Measurements from ENCODE around the gene ZMIZ1.

The ZMIZ1 gene

DNA sequence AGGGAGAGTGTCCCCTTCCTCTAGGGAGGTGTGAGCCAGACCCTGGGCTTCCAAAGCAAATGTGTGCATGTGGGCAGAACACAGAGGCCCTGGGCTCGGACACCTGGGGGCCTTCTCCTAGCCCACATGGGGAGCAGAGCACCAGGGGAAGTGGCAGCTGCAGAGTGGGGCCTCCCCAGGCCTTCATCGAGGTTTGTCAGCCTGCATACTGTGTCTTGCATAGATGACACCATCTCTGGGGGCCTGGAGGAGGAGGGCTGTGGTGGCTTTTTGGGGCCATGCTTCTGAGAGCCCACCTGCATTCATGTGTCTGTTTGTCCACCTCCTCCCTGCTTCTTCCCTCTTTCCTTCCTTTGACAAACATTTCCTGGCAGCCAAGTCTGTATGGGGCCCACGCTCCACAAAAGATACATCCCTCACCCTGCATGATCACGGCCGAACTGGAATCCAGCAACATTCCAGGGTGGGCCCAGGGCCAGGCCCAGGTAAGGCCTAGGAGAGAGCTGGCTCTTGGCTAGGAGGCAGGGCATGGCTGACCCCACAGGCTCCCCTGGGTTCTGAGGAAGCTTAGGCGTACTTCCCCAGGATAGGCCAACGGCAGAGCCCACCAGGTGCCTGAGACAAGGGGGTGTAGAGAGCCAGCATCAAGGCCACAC lies 79.2 kb downstream of the ZMIZ1 start:
- H3K27me3 ChIP-seq (ENCODE audit: insufficient read depth, low read depth, severe bottlenecking), result no peaks in the 10 kb centered on the region
- no peaks in the 10 kb centered on the region for H3K9me3 ChIP-seq (ENCODE audit: severe bottlenecking)
- TF ChIP-seq, protein P1, sequence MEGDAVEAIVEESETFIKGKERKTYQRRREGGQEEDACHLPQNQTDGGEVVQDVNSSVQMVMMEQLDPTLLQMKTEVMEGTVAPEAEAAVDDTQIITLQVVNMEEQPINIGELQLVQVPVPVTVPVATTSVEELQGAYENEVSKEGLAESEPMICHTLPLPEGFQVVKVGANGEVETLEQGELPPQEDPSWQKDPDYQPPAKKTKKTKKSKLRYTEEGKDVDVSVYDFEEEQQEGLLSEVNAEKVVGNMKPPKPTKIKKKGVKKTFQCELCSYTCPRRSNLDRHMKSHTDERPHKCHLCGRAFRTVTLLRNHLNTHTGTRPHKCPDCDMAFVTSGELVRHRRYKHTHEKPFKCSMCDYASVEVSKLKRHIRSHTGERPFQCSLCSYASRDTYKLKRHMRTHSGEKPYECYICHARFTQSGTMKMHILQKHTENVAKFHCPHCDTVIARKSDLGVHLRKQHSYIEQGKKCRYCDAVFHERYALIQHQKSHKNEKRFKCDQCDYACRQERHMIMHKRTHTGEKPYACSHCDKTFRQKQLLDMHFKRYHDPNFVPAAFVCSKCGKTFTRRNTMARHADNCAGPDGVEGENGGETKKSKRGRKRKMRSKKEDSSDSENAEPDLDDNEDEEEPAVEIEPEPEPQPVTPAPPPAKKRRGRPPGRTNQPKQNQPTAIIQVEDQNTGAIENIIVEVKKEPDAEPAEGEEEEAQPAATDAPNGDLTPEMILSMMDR (IDR thresholded peaks at IDR 0.05; ENCODE audit: low read depth, low read length), result no peak
- no peak for DNase-seq
- H3K36me3 ChIP-seq, result no peaks in the 10 kb centered on the region
- no peak overlapping the region; the same call in 1 of the 2 replicates for H3K27ac ChIP-seq
- H3K4me3 ChIP-seq (ENCODE audit: low read depth, low read length), result no peak overlapping the region

DNA sequence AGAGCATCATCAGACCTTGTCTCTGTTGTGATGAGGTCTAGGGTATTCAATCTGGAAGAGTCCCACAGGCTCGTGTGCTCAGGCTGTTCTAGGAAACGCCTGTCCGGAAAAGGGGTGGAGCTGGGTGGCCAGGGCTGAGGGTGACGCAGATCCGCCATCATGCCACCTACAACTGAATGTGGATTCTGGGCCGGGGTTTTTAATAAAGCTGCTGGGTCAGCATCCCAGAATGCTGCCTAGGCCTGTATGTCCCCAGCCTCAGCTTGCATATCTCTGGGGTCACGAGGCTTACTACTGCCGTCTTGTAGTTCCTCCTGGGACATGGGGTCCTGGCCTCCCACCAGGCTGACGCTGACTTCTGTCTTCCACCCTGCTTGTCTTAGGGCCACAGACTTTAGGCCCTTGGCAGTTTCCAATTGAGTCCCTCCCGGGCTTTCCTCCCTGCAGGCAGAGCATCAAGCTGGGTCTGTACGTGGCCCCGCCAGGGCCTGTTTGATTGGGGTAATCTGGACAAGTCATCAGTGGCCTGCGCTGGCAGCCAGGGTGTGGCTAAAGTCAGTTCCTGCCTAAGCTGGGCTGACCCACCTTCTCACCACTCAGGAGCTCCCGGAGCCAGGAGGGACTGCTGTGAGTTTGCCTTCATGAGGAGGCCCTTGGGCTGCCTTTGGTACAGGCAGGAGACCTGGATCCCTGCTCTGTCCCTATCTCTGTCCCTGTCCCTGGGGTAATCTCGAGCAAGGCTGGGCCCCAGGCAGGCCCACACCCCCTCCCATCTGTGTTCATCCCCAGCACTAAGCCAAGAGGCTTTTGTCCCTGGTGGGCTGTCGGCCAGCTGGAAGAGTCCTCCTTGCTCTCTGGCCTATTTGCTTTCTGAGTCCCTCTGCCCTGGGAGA lies 79.9 kb downstream of the ZMIZ1 start:
- Histone ChIP-seq H3K27me3 (ENCODE audit: insufficient read depth, low read depth, severe bottlenecking) (no peaks in the 10 kb centered on the region), H3K9me3 (ENCODE audit: severe bottlenecking) (no peaks in the 10 kb centered on the region), H3K27ac (peak overlapping the region; percentile 60), H3K36me3 (no peaks in the 10 kb centered on the region), H3K4me3 (ENCODE audit: low read depth, low read length) (no peak overlapping the region)
- TF ChIP-seq, protein P1 (IDR thresholded peaks at IDR 0.05; ENCODE audit: low read depth, low read length), result no peak
- DNase-seq, result peak; percentile 85

DNA sequence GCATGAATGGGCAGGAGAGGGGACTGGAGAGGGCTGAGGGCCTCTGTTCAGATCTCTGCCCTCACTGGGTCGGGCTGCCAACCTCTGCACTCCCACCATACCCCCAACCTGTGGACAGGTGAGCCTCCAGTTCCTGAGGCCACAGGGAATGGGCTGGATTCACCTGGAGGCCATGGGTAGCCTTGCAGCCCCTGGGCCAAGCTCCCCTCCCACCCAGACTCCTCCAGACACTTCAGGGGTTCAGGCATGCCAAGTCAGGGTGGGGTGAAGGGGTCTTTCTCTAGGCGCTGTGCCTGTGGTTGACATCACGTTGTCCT lies 80.5 kb downstream of the ZMIZ1 start:
- TF ChIP-seq, protein P1 (IDR thresholded peaks at IDR 0.05; ENCODE audit: low read depth, low read length), result 0 out of 2 replicates have a peak, but pooled peaks have one; percentile 10
- Histone ChIP-seq H3K27me3 (ENCODE audit: insufficient read depth, low read depth, severe bottlenecking) (no peaks in the 10 kb centered on the region), H3K27ac (peak overlapping the region; percentile 60), H3K9me3 (ENCODE audit: severe bottlenecking) (no peaks in the 10 kb centered on the region), H3K36me3 (no peaks in the 10 kb centered on the region), H3K4me3 (ENCODE audit: low read depth, low read length) (no peak overlapping the region)
- DNase-seq, result no peak

DNA sequence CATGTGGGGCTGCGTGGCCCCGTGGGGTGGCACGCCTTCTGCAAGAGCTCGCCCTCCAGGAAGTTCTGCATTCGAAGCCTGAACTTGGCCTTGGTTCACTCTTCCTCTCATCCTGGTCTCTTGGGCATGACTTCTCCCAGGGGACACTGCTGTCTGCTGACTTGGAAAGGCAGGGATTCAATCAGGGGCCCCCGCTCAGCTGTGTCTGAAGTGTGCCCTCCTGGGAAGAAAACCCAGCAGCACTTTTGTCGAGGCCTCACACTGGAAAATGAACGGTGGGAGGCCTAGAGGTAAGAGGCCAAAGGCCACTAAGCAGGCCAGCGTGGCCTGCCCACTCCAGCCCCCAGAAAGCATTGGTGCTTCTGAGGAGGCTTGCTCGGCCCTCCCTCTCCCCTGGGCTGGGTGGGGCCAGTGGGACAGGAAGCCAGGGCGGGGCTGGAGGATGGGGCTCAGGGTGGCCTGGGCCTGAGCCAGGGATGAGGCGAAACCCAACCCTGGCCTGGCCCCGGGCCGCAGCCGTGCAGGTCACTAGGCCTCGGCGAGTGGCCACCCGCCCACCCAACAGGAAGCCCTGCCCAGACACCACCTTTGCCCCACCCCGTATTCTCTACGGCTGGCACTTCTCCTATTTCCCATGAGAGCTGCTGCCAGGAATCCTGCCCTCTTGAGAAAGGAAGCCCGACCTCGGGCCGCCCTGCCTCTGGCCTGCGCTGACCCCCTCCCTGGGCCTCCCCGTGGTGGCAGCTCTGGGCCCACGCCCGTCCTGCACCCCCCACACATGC lies 81.1 kb downstream of the ZMIZ1 start:
- peak overlapping the region; percentile 60 for H3K27ac ChIP-seq
- DNase-seq, result peak; percentile 54
- H3K36me3 ChIP-seq, result no peaks in the 10 kb centered on the region
- no peak overlapping the region for H3K4me3 ChIP-seq (ENCODE audit: low read depth, low read length)
- TF ChIP-seq, protein P1 (IDR thresholded peaks at IDR 0.05; ENCODE audit: low read depth, low read length), result no peak
- no peaks in the 10 kb centered on the region for H3K9me3 ChIP-seq (ENCODE audit: severe bottlenecking)
- no peaks in the 10 kb centered on the region for H3K27me3 ChIP-seq (ENCODE audit: insufficient read depth, low read depth, severe bottlenecking)

DNA sequence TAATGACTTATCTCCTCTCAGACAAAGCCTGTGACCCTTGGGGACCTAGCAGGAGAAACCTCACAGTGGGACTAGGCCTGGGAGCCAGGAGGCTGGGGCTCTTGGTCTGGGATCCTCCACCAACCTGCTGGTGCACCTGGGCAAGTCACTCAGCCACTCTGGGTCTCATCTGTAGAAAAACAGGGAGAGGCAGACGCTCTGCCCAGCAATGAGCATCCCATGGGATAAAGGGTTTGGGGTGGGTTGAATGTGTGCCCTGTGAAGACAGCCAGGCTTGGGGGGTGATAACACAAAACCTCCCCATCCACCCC lies 81.6 kb downstream of the ZMIZ1 start:
- TF ChIP-seq, protein P1 (IDR thresholded peaks at IDR 0.05; ENCODE audit: low read depth, low read length), result no peak
- Histone ChIP-seq H3K36me3 (no peaks in the 10 kb centered on the region), H3K27ac (peak overlapping the region; percentile 60)

More for the DNA sequence above, 81.6 kb downstream of the ZMIZ1 start:
- DNase-seq, result no peak
- Histone ChIP-seq H3K4me3 (ENCODE audit: low read depth, low read length) (no peak overlapping the region), H3K27me3 (ENCODE audit: insufficient read depth, low read depth, severe bottlenecking) (no peaks in the 10 kb centered on the region), H3K9me3 (ENCODE audit: severe bottlenecking) (no peaks in the 10 kb centered on the region)

All from WERI-Rb-1 (cell line).